ENCODE data around the gene ARFIP1.

ARFIP1 gene

GRCh38 chr4:152942346-152942745, 162.6 kb downstream of the ARFIP1 start:
- DNase-seq, result no peak

GRCh38 chr4:152943672-152944071, 163.9 kb downstream of the ARFIP1 start:
- no peak for DNase-seq

- DNase-seq, result peak; percentile 35
Observed at GRCh38 chr4:152944666-152945320, 165.0 kb downstream of the ARFIP1 start.

- DNase-seq, result no peak
Observed at GRCh38 chr4:152945639-152946038, 165.9 kb downstream of the ARFIP1 start.

- peak; percentile 70 for DNase-seq
Observed at GRCh38 chr4:152946446-152946845, 166.7 kb downstream of the ARFIP1 start.

- peak; percentile 11 for DNase-seq
Observed at GRCh38 chr4:152947311-152947710, 167.6 kb downstream of the ARFIP1 start.

GRCh38 chr4:152949930-152950329, 170.2 kb downstream of the ARFIP1 start:
- no peak for DNase-seq

- DNase-seq, result peak; percentile 40
Observed at GRCh38 chr4:152950402-152951274, 170.9 kb downstream of the ARFIP1 start.

- DNase-seq, result no peak
Observed at GRCh38 chr4:152951348-152951747, 171.6 kb downstream of the ARFIP1 start.

- DNase-seq, result no peak
Observed at GRCh38 chr4:152953514-152953913, 173.8 kb downstream of the ARFIP1 start.

- DNase-seq, result no peak
Observed at GRCh38 chr4:152954741-152955140, 175.0 kb downstream of the ARFIP1 start.

- DNase-seq, result no peak
Observed at GRCh38 chr4:152956147-152956546, 176.4 kb downstream of the ARFIP1 start.

- peak; percentile 74 for DNase-seq
Observed at GRCh38 chr4:152956650-152957436, 177.1 kb downstream of the ARFIP1 start.

- DNase-seq, result no peak
Observed at GRCh38 chr4:152957437-152958171, 177.8 kb downstream of the ARFIP1 start.

- DNase-seq, result no peak
Observed at GRCh38 chr4:152959080-152959479, 179.3 kb downstream of the ARFIP1 start.

- DNase-seq, result no peak
Observed at GRCh38 chr4:152960082-152960481, 180.3 kb downstream of the ARFIP1 start.

- DNase-seq, result no peak
Observed at GRCh38 chr4:152961014-152961772, 181.4 kb downstream of the ARFIP1 start.

GRCh38 chr4:152961773-152962115, 182.0 kb downstream of the ARFIP1 start:
- no peak for DNase-seq
